IPS-NIHi11 (cell line): ENCODE measurements around the gene GNL3.
A peak's percentile ranks its signal among the peaks of the same experiment; 100 is the strongest.

Experiments used
- DNase-seq: peaks from one replicate; pipeline ENCODE4 v3.0.0; 2012; ENCODE audit warnings: mixed read lengths, low spot score

GNL3 gene

GRCh38 chr3:52688266-52688665 lies 2.4 kb downstream of the GNL3 start:
- DNase-seq = no peak

GRCh38 chr3:52689151-52689550 lies 3.3 kb downstream of the GNL3 start:
- DNase-seq = no peak

- no peak for DNase-seq
Observed at GRCh38 chr3:52690560-52690959, 4.7 kb downstream of the GNL3 start.

- no peak for DNase-seq
Observed at GRCh38 chr3:52693071-52693470, 7.2 kb downstream of the GNL3 start.

- no peak for DNase-seq
Observed at GRCh38 chr3:52694528-52695189, 8.8 kb downstream of the GNL3 start.

GRCh38 chr3:52695798-52696671 lies 10.2 kb downstream of the GNL3 start:
- DNase-seq = no peak

- DNase-seq = no peak
Observed at GRCh38 chr3:52696830-52697631, 11.2 kb downstream of the GNL3 start.

- no peak for DNase-seq
Observed at GRCh38 chr3:52697632-52697965, 11.8 kb downstream of the GNL3 start.

GRCh38 chr3:52703341-52703740 lies 17.5 kb downstream of the GNL3 start:
- no peak for DNase-seq

GRCh38 chr3:52704611-52705437 lies 19.0 kb downstream of the GNL3 start:
- DNase-seq = no peak

- DNase-seq = no peak
Observed at GRCh38 chr3:52705438-52705687, 19.5 kb downstream of the GNL3 start.

GRCh38 chr3:52705688-52706686 lies 20.2 kb downstream of the GNL3 start, which contains the start of the genes GLT8D1 and SPCS1:
Gene GLT8D1, minus strand, starts transcription at chr3:52705791. Its CDS starts 5,331 bp downstream, at chr3:52700460.
Gene SPCS1, plus strand, starts transcription at chr3:52706106. Its CDS starts 141 bp downstream, at chr3:52706247.
- peak; percentile 94 for DNase-seq

GRCh38 chr3:52707585-52707984 lies 21.8 kb downstream of the GNL3 start:
- no peak for DNase-seq

- no peak for DNase-seq
Observed at GRCh38 chr3:52710512-52710911, 24.7 kb downstream of the GNL3 start.

GRCh38 chr3:52712291-52713212 lies 26.7 kb downstream of the GNL3 start:
- DNase-seq = no peak

- DNase-seq = peak; percentile 93
Observed at GRCh38 chr3:52714335-52715302, 28.8 kb downstream of the GNL3 start.

- DNase-seq = no peak
Observed at GRCh38 chr3:52715714-52716305, 30.0 kb downstream of the GNL3 start.

- no peak for DNase-seq
Observed at GRCh38 chr3:52719618-52720017, 33.8 kb downstream of the GNL3 start.
